Pancreas (tissue), 10 donors: ENCODE measurements around the gene ZNF281. TPM values are rescaled to one million over a fixed set of nuclear protein-coding genes. Genes with fewer than 3 reads are reported as not detected.

Experiments
- ATAC-seq, 4 donors: fragments of 200-7000 bp; cut with Tn5 transposase; one replicate each; pipeline versions ENCODE4 v1.8.0 to v1.9.1; 2020; ENCODE audit warnings: mild to moderate bottlenecking in 4 of 4, moderate library complexity in 4 of 4
- DNase-seq, 6 donors: peaks; one replicate each; pipeline ENCODE4 v3.0.0-alpha.2; 2020
- FAIRE-seq: peaks from 2 replicates; lab custom pipeline; 2012; peaks lifted over from hg19 to GRCh38; lab: Jason Lieb, UNC
- H3K27ac ChIP-seq, 4 donors: fragments of 200-600 bp; sonication (generic); 1 replicate in 3 of 4; 2 replicates in 1 of 4; pipeline versions ENCODE4 v1.5.0 to v1.8.0; 2020
- H3K27me3 ChIP-seq, 4 donors: fragments of 200-600 bp; one replicate each; pipeline ENCODE4 v1.8.0; 2021
- H3K36me3 ChIP-seq, 3 donors: fragments of 200-600 bp; sonication (generic) in 1 of 3; one replicate each; pipeline versions ENCODE4 v1.5.0 to v1.8.0; 2020 to 2021
- H3K4me1 ChIP-seq, 3 donors: fragments of 200-600 bp; one replicate each; pipeline ENCODE4 v1.8.0; 2021
- H3K4me3 ChIP-seq, 4 donors: fragments of 200-600 bp; sonication (generic) in 2 of 4; one replicate each; pipeline versions ENCODE4 v1.5.0 to v1.8.0; 2020 to 2021
- H3K9me3 ChIP-seq, 4 donors: fragments of 200-600 bp; one replicate each; pipeline ENCODE4 v1.8.0; 2021
- WGBS, 2 donors: extraction: QIAGEN DNeasy Blood & Tissue Kit; methylation state at CpG; one replicate each; pipeline ENCODE4 v1.1.7; 2013; 5-methylcytosine and 5-hydroxymethylcytosine counted together
- intact Hi-C, 3 donors: fragments of 100-400 bp; cut with DNase I; formaldehyde crosslinking; loops; one replicate each; pipeline versions ENCODE4 v1.11.1 to v1.14.2; 2022
- polyA plus RNA-seq, 2 donors: library from polyadenylated mRNA; stranded (reverse); fragments of 200-250 nt; gene quantifications; one replicate each; pipeline ENCODE4 v1.2.3, GENCODE V29; 2013
- total RNA-seq, 6 donors: library from RNA; stranded (reverse); fragmentation: NEBNext Ultra II Directional in 4 of 6; extraction: Animal tissue kit (Norgen Biotek cat#: 25700) in 4 of 6; gene quantifications; one replicate each; pipeline versions ENCODE4 v1.2.1 to v1.2.4, GENCODE V29; 2021 to 2023
- TF ChIP-seq, protein P1 (sequence below), 4 donors: fragments of 200-600 bp; sonication (generic) in 3 of 4; IDR thresholded peaks; one replicate each; pipeline versions ENCODE4 v1.5.0 to v1.8.0; 2021; ENCODE audit warnings: antibody characterized with exemption in 4 of 4
- donor health status: healthy with polysubstance abuse.
- donor health status: DM: no; HTN: no; CAD: no; lungs with moderate emphysema.
- donor health status: DM: no; HTN: no; CAD: no.
- donor health status: control.
- donor health status: control.
- donor health status: Bipolar disorder and iron deficiency.
- donor health status: DM: yes; HTN: yes; CAD: no.
- donor health status: DM: no; HTN: no; CAD: no.
- donor health status: DM: no; HTN: no; CAD: no.
- donor health status: DM: yes; HTN: yes; CAD: no.

The ZNF281 gene
- total and polyA plus RNA-seq, 8 donors, result 2.2 to 10.0 (median 4.0) TPM

DNA sequence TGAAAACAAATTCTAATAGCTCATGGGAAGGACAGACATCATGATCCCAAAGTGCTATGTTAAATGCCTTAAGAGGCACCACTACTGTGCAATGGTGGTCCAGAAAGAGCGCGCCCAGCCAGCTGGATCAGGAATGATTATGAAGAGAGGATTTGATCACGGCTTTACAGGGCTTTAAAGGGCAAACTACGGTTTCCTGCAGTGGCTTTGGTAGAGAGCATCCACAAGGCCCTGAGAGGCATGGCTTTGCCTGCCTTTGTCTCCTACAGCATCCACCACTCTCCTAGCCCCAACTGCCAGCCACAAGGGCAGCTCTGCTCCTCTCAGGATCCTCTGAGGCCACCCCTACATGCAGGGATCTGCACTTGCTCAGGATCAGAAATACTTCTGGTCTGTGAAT lies 40.7 kb downstream of the ZNF281 start:
- peak overlapping the region in 2 of 4 donors; percentile 31 to 38 for H3K27ac ChIP-seq
- TF ChIP-seq, protein P1, sequence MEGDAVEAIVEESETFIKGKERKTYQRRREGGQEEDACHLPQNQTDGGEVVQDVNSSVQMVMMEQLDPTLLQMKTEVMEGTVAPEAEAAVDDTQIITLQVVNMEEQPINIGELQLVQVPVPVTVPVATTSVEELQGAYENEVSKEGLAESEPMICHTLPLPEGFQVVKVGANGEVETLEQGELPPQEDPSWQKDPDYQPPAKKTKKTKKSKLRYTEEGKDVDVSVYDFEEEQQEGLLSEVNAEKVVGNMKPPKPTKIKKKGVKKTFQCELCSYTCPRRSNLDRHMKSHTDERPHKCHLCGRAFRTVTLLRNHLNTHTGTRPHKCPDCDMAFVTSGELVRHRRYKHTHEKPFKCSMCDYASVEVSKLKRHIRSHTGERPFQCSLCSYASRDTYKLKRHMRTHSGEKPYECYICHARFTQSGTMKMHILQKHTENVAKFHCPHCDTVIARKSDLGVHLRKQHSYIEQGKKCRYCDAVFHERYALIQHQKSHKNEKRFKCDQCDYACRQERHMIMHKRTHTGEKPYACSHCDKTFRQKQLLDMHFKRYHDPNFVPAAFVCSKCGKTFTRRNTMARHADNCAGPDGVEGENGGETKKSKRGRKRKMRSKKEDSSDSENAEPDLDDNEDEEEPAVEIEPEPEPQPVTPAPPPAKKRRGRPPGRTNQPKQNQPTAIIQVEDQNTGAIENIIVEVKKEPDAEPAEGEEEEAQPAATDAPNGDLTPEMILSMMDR (IDR thresholded peaks at IDR 0.05), result no peak
- H3K4me1 ChIP-seq, result peaks cover 0 to 19% (median 0%) of the 10 kb centered on the region in 3 donors
- FAIRE-seq (no peak), ATAC-seq (no peak), DNase-seq (no peak)
- WGBS, 2 donors, result 91 to 97% methylated on average over 4 of the region's 4 CpGs
- H3K4me3 ChIP-seq, result no peak overlapping the region
- intact Hi-C loops, result no loop called here
- no peaks in the 10 kb centered on the region for H3K36me3 ChIP-seq
- no peaks in the 10 kb centered on the region for H3K27me3 ChIP-seq
- no peaks in the 10 kb centered on the region for H3K9me3 ChIP-seq

DNA sequence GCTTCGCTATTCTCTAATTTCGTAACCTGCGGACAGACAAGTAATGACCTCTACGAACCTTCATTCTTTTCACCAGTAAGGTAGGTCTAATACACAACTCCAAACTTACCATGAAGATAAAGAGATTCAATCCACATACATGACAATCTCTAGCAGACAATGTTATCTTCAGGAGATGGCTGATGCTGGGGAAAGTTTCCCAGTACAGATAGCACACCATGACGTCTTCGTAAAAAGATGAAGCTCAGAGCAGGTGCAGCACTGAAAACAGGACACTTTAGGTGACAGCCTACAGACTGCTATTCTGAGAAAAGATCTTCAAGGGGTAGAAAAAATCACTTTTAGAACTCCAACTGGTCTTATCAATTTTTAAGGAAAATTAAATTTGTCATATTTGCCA lies 41.3 kb downstream of the ZNF281 start:
- TF ChIP-seq, protein P1 (IDR thresholded peaks at IDR 0.05), result no peak
- WGBS, 2 donors, result 94 to 96% methylated on average over 6 of the region's 6 CpGs
- Histone ChIP-seq H3K4me1 (peaks cover 0 to 19% (median 0%) of the 10 kb centered on the region in 3 donors), H3K27me3 (no peaks in the 10 kb centered on the region), H3K9me3 (no peaks in the 10 kb centered on the region), H3K27ac (peak overlapping the region in 2 of 4 donors; percentile 31 to 35), H3K4me3 (no peak overlapping the region), H3K36me3 (no peaks in the 10 kb centered on the region)
- DNase-seq (no peak), ATAC-seq (no peak), FAIRE-seq (no peak)
- intact Hi-C loops, result no loop called here

GRCh38 chr1:200367841-200368534 lies 41.8 kb downstream of the ZNF281 start:
- Histone ChIP-seq H3K4me1 (peaks cover 0 to 19% (median 0%) of the 10 kb centered on the region in 3 donors), H3K27ac (peak overlapping the region in 1 of 4 donors; percentile 35), H3K4me3 (no peak overlapping the region), H3K9me3 (no peaks in the 10 kb centered on the region), H3K36me3 (no peaks in the 10 kb centered on the region), H3K27me3 (no peaks in the 10 kb centered on the region)
- 89 to 91% methylated on average over 3 of the region's 3 CpGs for WGBS, 2 donors
- intact Hi-C loops, result no loop called here
- DNase-seq (no peak), ATAC-seq (peak in 2 of 4 donors; percentile 39 to 47), FAIRE-seq (no peak)
- TF ChIP-seq, protein P1 (IDR thresholded peaks at IDR 0.05), result no peak

GRCh38 chr1:200366577-200367253 lies 43.1 kb downstream of the ZNF281 start:
- TF ChIP-seq, protein P1 (IDR thresholded peaks at IDR 0.05), result no peak
- ATAC-seq (peak in 1 of 4 donors; percentile 14), DNase-seq (no peak), FAIRE-seq (no peak)
- Histone ChIP-seq H3K27ac (no peak overlapping the region), H3K4me3 (no peak overlapping the region), H3K27me3 (no peaks in the 10 kb centered on the region), H3K36me3 (no peaks in the 10 kb centered on the region), H3K4me1 (peaks cover 0 to 13% (median 0%) of the 10 kb centered on the region in 3 donors), H3K9me3 (no peaks in the 10 kb centered on the region)
- intact Hi-C loops, result no loop called here
- WGBS, 2 donors, result 61 to 76% methylated on average over 5 of the region's 5 CpGs
